Urinary bladder (tissue), 4 donors: ENCODE measurements around the gene PPP6R2. TPM values are rescaled to one million over a fixed set of nuclear protein-coding genes. Genes with fewer than 3 reads are reported as not detected.

Experiments
- DNase-seq: peaks from one replicate; pipeline ENCODE4 v3.0.0-alpha.2; 2015; ENCODE audit errors: extremely low spot score
- H3K27ac ChIP-seq: one replicate; pipeline ENCODE4 v1.5.1; 2013; ENCODE audit warnings: low read depth, mild to moderate bottlenecking, moderate library complexity
- H3K36me3 ChIP-seq: one replicate; pipeline ENCODE4 v1.6.1; 2013; ENCODE audit warnings: mild to moderate bottlenecking, moderate library complexity; ENCODE audit not compliant: insufficient read depth
- H3K4me1 ChIP-seq: one replicate; pipeline ENCODE4 v1.6.1; 2013; ENCODE audit warnings: mild to moderate bottlenecking, moderate library complexity; ENCODE audit not compliant: insufficient read depth
- H3K4me3 ChIP-seq: one replicate; pipeline ENCODE4 v1.5.1; 2013; ENCODE audit warnings: low read depth, low read length
- WGBS: extraction: QIAGEN DNeasy Blood & Tissue Kit; methylation state at CpG from one replicate; pipeline ENCODE4 v1.1.7; 2013; 5-methylcytosine and 5-hydroxymethylcytosine counted together
- polyA plus RNA-seq: library from polyadenylated mRNA; stranded (reverse); fragments of 200-250 nt; gene quantifications from one replicate; pipeline ENCODE4 v1.2.3, GENCODE V29; 2013
- total RNA-seq: library from RNA; depleted of rRNA; stranded (reverse); fragments of >200 nt; gene quantifications from one replicate; pipeline ENCODE4 v1.2.3, GENCODE V29; 2014
- donor health status: healthy with polysubstance abuse.
- donor health status: healthy.

PPP6R2 gene
- total and polyA plus RNA-seq, 2 donors, result 31.1 to 46.0 TPM

GRCh38 chr22:50436841-50437341 lies 93.8 kb downstream of the PPP6R2 start:
- 93% methylated on average over 25 of the region's 25 CpGs for WGBS

GRCh38 chr22:50437511-50438304 lies 94.6 kb downstream of the PPP6R2 start:
- DNase-seq, result no peak
- WGBS, result 86% methylated on average over 36 of the region's 36 CpGs
- Histone ChIP-seq H3K4me1 (no peaks in the 10 kb centered on the region), H3K36me3 (peaks cover 8% of the 10 kb centered on the region), H3K4me3 (no peak overlapping the region), H3K27ac (no peak overlapping the region)

More at GRCh38 chr22:50436841-50437341, 93.8 kb downstream of the PPP6R2 start:
- peaks cover 8% of the 10 kb centered on the region for H3K36me3 ChIP-seq
- DNase-seq, result no peak
- H3K4me3 ChIP-seq, result no peak overlapping the region
- no peaks in the 10 kb centered on the region for H3K4me1 ChIP-seq
- H3K27ac ChIP-seq, result no peak overlapping the region

- DNase-seq, result no peak
- no peak overlapping the region for H3K4me3 ChIP-seq
- H3K36me3 ChIP-seq, result peaks cover 8% of the 10 kb centered on the region
- H3K27ac ChIP-seq, result no peak overlapping the region
- H3K4me1 ChIP-seq, result no peaks in the 10 kb centered on the region
- 87% methylated on average over 34 of the region's 34 CpGs for WGBS
Observed at GRCh38 chr22:50438305-50439275, 95.5 kb downstream of the PPP6R2 start.

GRCh38 chr22:50439314-50439870 lies 96.3 kb downstream of the PPP6R2 start:
- no peak for DNase-seq
- no peak overlapping the region for H3K27ac ChIP-seq
- no peak overlapping the region for H3K4me3 ChIP-seq
- H3K36me3 ChIP-seq, result peaks cover 8% of the 10 kb centered on the region
- H3K4me1 ChIP-seq, result no peaks in the 10 kb centered on the region
- 90% methylated on average over 17 of the region's 17 CpGs for WGBS

- H3K4me3 ChIP-seq, result no peak overlapping the region
- H3K36me3 ChIP-seq, result peaks cover 8% of the 10 kb centered on the region
- no peak overlapping the region for H3K27ac ChIP-seq
- no peak for DNase-seq
- WGBS, result 82% methylated on average over 10 of the region's 10 CpGs
- H3K4me1 ChIP-seq, result no peaks in the 10 kb centered on the region
Observed at GRCh38 chr22:50439871-50440331, 96.8 kb downstream of the PPP6R2 start.

- no peak overlapping the region for H3K27ac ChIP-seq
- WGBS, result 91% methylated on average over 26 of the region's 26 CpGs
Observed at GRCh38 chr22:50440544-50441249, 97.6 kb downstream of the PPP6R2 start.

GRCh38 chr22:50441428-50441993 lies 98.4 kb downstream of the PPP6R2 start:
- Histone ChIP-seq H3K4me3 (no peak overlapping the region), H3K27ac (no peak overlapping the region), H3K4me1 (no peaks in the 10 kb centered on the region), H3K36me3 (peaks cover 8% of the 10 kb centered on the region)
- WGBS, result 90% methylated on average over 17 of the region's 17 CpGs
- no peak for DNase-seq

More at GRCh38 chr22:50440544-50441249, 97.6 kb downstream of the PPP6R2 start:
- DNase-seq, result no peak
- Histone ChIP-seq H3K36me3 (peaks cover 8% of the 10 kb centered on the region), H3K4me1 (no peaks in the 10 kb centered on the region), H3K4me3 (no peak overlapping the region)

GRCh38 chr22:50443197-50443596 lies 100.1 kb downstream of the PPP6R2 start:
- 78% methylated on average over 15 of the region's 15 CpGs for WGBS
- no peak for DNase-seq
- Histone ChIP-seq H3K4me3 (no peak overlapping the region), H3K27ac (no peak overlapping the region), H3K36me3 (peaks cover 3% of the 10 kb centered on the region), H3K4me1 (no peaks in the 10 kb centered on the region)

- no peak for DNase-seq
- Histone ChIP-seq H3K4me3 (no peak overlapping the region), H3K4me1 (no peaks in the 10 kb centered on the region), H3K36me3 (peaks cover 7% of the 10 kb centered on the region), H3K27ac (peak overlapping the region; percentile 31)
- WGBS, result 73% methylated on average over 28 of the region's 28 CpGs
Observed at GRCh38 chr22:50443801-50444625, 100.9 kb downstream of the PPP6R2 start.

- no peaks in the 10 kb centered on the region for H3K4me1 ChIP-seq
- H3K27ac ChIP-seq, result no peak overlapping the region
- DNase-seq, result no peak
- 75% methylated on average over 5 of the region's 5 CpGs for whole genome bisulfite sequencing
- H3K4me3 ChIP-seq, result no peak overlapping the region
- H3K36me3 ChIP-seq, result peaks cover 4% of the 10 kb centered on the region
Observed at GRCh38 chr22:50444663-50445062, 101.5 kb downstream of the PPP6R2 start.

GRCh38 chr22:50445071-50445879 lies 102.1 kb downstream of the PPP6R2 start:
- no peaks in the 10 kb centered on the region for H3K4me1 ChIP-seq
- no peak overlapping the region for H3K4me3 ChIP-seq
- H3K27ac ChIP-seq, result no peak overlapping the region
- peaks cover 4% of the 10 kb centered on the region for H3K36me3 ChIP-seq
- no peak for DNase-seq
- 71% methylated on average over 30 of the region's 30 CpGs for WGBS
